Amniotic stem cell (primary cell): ENCODE data around the gene SARS1.
"Not testable (repeated sequence)": the region's sequence is repeated elsewhere in the genome, so short reads cannot be mapped to it uniquely, and the experiment has no call there.

Experiments used
- DNase-seq: peaks from one replicate; lab custom pipeline; 2025; lab: John Stamatoyannopoulos, UW

SARS1 gene

DNA sequence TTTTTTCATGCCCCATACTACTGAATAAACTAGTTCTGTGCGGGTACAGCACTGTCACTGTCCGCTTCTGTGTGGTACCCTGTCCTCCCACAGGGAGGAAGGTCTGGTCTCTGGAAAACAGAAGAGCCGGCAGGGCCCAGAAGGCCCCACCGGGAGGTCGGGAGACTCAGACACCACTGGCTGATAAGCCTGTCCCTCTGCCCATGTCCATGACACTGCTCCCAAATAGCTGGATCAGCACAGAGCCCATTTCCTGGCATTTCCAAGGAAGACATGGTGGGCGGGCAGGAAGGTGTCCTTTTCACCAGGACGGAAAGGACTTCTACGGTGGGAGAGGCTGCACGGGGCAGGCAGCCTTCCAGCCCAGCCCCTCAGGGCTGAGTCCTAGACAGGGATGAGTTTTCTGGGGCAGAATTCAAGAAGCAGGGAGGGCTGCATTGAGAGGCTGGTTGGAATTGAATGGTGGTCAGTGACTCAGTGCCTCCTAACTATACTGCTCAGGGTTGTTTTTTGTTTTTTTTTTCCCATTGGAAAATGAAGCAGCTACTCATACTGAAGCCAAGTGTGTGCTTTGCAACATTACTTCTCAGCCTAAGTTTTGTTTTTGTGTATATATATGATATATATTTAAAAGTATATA is 62.1 kb downstream of the SARS1 start:
- DNase-seq = no peak

DNA sequence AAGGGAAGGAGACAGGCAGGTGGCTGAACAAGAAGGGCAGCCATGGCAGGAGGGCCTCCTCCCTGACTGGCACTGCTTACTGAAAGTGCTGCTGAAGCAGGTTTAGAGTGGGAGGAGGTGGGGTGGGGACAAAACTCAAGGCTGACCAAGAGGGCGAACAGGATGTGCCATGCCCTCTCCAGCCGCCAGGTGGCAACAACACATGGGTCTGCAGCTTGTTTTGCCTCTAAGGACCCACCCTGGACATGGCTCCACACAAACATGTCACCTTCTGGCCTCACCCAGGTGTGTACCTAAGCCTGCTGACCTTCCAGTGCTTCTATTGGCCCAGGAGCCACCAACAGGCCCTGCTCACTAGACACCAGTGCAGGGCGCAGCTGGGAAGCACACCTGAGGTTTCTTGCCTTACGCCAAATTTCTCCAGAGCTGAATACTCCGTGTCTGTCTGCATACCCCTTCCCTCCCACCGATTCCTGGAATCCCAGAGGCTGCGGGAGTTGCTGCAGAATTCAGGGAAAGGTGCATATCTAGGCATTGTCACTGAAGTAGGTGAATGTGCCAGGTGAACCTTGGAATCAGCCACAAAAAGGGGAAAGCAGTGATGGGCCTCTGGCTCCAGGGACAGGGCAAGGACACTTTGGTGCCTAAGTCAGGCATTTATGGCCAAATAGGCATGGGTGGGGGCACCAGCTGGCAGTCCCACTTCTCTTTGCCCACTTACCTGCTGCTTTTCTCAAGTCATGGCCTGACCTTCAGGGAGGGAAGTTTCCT is 63.9 kb downstream of the SARS1 start:
- no peak for DNase-seq

DNA sequence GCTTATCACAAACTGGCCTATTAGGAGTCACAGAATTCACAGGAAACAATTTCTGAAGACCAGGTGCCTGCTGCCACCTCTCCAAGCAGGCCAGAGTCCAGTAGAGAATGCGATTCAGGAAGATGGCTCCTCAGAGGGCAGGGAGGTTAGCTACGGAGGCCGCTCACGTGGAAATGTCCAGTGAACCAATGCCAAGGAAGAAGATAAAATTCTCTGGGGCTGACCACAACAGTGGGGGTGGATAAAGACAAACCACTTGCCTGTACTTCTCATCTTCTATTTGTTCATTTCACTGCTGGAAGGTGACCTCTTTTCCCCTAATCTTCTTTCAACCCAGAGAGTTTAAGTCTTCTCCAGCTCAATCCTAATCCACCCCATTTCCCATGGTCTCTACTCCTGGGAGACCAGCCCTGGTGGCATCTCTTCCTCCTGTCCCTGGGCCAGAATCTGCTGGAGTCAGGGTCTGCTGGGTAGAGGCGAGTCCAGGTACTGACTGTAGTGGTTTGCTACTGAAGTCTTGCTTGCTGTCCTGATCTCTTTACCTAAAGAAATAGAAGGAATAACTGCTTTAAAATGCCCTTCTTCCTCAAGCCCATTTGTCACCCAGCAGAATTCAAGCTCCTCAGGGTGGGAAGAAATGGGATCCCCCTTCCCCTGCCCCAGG is 66.0 kb downstream of the SARS1 start:
- no peak for DNase-seq

DNA sequence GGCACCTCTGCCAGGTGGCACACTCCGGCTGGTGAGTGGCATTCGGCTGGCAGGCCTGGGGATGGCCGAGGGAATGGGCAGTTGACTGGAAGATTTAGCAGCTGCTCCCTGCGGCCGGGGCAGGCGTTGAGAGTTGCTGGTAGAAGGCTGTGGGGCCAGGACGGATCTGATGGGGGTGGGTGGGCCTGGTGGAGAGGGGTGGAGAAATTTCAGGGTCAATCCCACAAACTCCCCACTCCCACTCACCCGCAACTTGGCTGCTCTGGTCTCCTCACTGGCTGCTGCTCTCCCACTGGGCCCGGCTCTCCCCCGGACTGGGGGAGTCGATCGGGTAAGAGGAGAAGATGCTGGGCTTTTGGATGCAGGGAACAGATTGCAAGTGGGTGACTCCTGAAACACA is 67.1 kb downstream of the SARS1 start:
- DNase-seq = no peak

DNA sequence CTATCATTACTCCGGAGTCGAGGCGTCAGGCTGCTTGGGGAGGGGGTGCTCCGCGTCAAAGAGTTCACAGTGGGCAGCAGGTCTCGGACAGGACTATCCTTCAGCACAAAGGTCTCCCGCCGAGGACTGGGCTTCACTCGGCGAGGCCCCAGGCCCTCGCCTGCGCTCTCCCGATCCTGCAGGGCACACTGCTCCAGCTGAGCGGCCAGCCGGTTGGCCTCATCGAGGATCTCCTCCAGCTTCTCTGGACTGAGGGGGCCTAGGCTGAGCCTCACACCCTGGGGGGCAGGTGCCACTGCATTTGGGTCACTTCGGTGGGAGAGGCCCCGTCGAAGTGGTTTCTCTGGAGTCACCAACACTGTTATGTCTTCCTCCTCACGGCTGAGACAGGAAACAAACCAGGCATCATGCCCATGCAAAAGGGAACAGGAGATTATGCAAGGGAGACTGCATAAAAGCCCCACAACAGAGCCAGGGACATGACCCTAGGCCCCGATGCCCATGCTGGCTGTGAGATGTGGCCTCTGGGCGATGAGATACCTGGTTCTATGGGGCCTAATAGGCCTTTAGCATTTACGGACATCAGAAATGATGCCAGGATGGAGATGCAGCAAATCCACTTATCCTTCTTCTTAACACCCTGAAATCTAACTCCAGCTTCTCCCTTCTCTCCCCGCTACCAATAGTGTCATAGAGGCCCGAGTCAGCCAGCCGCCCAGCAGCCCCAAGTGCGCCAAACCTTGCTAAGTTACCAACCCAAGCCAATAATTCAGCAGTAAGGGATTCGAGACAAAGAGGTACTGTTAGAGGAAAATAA is 68.2 kb downstream of the SARS1 start:
- no peak for DNase-seq

DNA sequence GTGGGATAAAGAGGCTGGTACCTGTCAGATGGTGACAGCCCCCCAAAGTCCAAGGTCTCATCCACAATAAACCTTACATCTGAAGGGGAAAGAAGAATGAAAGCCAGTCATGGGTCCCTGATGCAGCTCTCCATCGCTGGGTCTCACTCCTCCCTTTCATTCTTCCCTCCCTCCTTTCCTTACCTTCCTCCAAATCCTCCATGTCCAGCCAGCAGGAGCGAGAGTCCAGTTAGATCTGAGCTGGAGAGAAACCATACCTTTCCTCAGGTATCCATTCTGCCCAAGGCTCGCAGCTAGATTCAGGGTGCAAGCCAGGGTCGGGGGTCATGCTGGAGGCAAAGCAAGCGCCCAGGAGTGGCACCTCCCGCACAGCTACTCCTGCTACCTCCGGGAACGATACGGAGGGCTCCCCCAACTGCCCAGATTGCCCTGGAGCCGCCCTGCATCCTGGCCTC is 68.8 kb downstream of the SARS1 start:
- DNase-seq = no peak

DNA sequence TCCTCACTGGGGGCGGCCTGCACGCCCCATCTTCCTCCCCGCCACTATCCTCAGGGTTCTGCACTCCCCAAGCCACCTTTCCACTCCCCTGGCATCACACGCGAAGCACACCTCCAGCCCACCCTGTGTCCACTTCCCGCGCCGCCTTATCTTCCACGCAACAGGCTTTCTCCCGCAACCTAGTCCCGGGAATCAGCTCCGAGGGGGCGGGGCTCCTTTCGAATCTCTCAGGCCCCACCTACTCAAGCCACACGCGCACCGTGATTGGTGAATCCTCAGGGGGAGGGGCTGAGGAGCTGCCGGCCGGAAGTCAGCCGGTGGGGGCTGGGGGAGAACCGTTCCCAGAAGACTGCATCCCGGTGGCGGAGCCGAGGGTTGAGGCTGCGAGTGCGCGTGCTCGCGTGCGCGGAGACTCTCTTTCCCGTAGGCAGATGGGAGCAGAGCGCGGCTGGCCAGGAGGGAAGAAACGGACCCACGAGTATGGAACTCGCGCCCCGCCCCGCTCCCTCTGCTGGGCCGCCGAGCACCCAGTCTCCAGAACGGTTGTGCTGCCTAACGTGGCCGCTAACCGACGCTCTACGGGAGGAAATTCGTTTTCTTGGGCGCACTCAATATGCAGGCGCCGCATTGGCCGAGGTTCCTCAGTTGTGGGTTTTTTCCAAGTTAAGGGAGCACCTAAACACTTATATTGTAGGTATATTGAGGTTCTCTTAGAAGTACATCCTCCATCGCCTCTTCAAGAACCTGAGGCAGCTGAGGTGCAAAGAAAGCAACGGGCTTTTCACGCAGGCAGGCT is 69.4 kb downstream of the SARS1 start, which contains the start of gene PSRC1:
TSS of gene PSRC1 (minus strand) at position 194 of the 796 bp plus-strand sequence.
- peak; percentile 96 for DNase-seq

DNA sequence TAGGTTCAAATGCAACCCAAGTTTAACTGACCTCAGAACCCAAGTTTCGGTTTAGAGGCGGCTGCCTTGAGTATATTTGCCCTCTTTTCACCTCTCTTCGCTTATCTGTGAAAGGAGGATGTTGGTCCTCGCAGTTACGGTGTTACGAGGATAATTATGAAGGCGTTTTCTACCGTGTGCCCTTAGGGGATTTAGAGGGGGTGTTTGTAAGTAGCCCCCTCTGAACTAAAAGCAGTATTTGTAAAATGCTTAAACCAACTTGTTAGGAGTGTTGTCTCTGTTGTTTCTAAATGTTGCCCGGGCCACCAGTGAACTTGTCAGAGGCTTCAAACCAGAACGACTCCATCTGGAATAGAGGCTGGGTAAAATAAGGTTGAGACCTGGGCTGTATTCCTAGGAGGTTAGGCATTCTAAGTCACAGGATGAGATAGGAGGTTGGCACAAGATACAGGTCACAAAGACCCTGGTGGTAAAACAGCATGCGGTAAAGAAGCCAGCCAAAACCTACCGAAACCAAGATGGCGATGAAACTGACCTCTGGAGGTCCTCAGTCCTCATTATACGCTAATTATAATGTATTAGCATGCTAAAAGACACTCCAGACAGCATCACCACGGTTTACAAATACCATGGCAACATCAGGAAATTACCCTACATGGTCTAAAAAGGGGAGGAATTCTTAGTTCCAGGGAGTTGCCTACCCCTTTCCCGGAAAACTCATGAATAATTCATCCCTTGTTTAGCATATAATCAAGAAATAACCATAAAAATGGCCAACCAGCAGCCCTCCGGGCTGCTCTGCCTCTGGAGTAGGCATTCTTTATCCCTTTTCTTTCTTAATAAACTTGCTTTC is 70.3 kb downstream of the SARS1 start:
- no peak for DNase-seq

DNA sequence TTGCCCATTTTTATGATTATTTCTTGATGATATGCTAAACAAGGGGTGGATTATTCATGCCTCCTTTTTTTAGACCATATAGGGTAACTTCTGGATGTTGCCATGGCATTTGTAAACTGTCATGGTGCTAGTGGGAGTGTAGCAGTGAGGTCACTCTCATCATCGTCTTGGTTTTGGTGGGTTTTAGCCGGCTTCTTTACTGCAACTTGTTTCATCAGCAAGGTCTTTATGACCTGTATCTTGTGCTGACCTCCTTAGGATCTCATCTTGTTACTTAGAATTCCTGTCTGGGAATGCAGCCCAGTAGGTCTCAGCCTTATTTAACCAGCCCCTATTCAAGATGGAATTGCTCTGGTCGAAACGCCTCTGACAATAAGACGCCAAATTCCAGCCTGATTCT is 73.0 kb downstream of the SARS1 start:
- DNase-seq = not testable (repeated sequence)
